ENCODE results near the gene RNPEPL1. TPM values are rescaled to one million over a fixed set of nuclear protein-coding genes. Genes with fewer than 3 reads are reported as not detected.
A peak's percentile ranks its signal among the peaks of the same experiment; 100 is the strongest.

The RNPEPL1 gene
- total and polyA plus RNA-seq, 2 experiments from 2014 or later: 6.0 to 21.0 TPM

- peaks cover 29% of the 10 kb centered on the region for H4K20me1 ChIP-seq (replicated peaks; ENCODE audit: insufficient read depth)
- H3K4me1 Mint-ChIP-seq: peaks cover 32% of the 10 kb centered on the region
- H3K27me3 Mint-ChIP-seq (ENCODE audit: insufficient read depth, low read depth, poor library complexity): peaks cover 19% of the 10 kb centered on the region
- no peaks in the 10 kb centered on the region for H3K9me2 ChIP-seq (ENCODE audit: insufficient read depth)
- H3K36me3 ChIP-seq (ENCODE audit: insufficient read depth): no peaks in the 10 kb centered on the region
- no peak overlapping the region for H2AFZ ChIP-seq
- H3K36me3 Mint-ChIP-seq (ENCODE audit: low read depth): peaks cover 6% of the 10 kb centered on the region; the same call in 2 of the 3 replicates
- no peaks in the 10 kb centered on the region for H3K9me3 Mint-ChIP-seq
- H3F3A ChIP-seq (replicated peaks; ENCODE audit: low read depth): no peaks in the 10 kb centered on the region
- peaks cover 20% of the 10 kb centered on the region for H3K4me1 ChIP-seq (ENCODE audit: insufficient read depth)
- ATAC-seq (no peak), DNase-seq (ENCODE audit: low spot score) (no peak)
- peak overlapping the region; percentile 97; the same call in 1 of the 2 replicates for H3K4me2 ChIP-seq
- no peaks in the 10 kb centered on the region for H3K27me3 ChIP-seq (ENCODE audit: insufficient read depth)
- H3K27ac Mint-ChIP-seq: no peak overlapping the region
- no peak overlapping the region for H3K27ac ChIP-seq (ENCODE audit: low read depth)
- peak overlapping the region; percentile 96; the same call in 1 of the 3 replicates for H3K4me3 Mint-ChIP-seq
- no peak for TF ChIP-seq ZNF114 (CRISPR knock-in tag; IDR thresholded peaks at IDR 0.05)
- no peak for TF ChIP-seq NANOG (IDR thresholded peaks at IDR 0.05; ENCODE audit: borderline replicate concordance)
- no peak for TF ChIP-seq CREB1 (CRISPR knock-in tag; IDR thresholded peaks at IDR 0.05; ENCODE audit: low read depth)
- TF ChIP-seq REST (IDR thresholded peaks at IDR 0.05; ENCODE audit: unreplicated experiment): no peak
- TF ChIP-seq ZNF331 (CRISPR knock-in tag; IDR thresholded peaks at IDR 0.05; ENCODE audit: low read depth): no peak
- no peak for TF ChIP-seq CTCF (conservative IDR thresholded peaks at IDR 0.05; ENCODE audit: low read depth in 2 of 2)
- TF ChIP-seq EZH2phosphoT487 (IDR thresholded peaks at IDR 0.05; ENCODE audit: unreplicated experiment): no peak
- no peak for TF ChIP-seq STAT1 (IDR thresholded peaks at IDR 0.05; ENCODE audit: unreplicated experiment)
- no peak for TF ChIP-seq EZH2 (IDR thresholded peaks at IDR 0.05; ENCODE audit: low read depth, unreplicated experiment)
- no peak for TF ChIP-seq JUNB (IDR thresholded peaks at IDR 0.05; ENCODE audit: unreplicated experiment)
- TF ChIP-seq ETS1 (IDR thresholded peaks at IDR 0.05): no peak
- no peak for TF ChIP-seq POLR2AphosphoS5 (IDR thresholded peaks at IDR 0.05; ENCODE audit: low read depth)
- no peak for TF ChIP-seq ZNF462 (CRISPR knock-in tag; IDR thresholded peaks at IDR 0.05)
- H3K4me3 ChIP-seq: no peak overlapping the region
- H3K79me2 ChIP-seq (replicated peaks; ENCODE audit: insufficient read depth): peaks cover 74% of the 10 kb centered on the region
These were observed 20.4 kb downstream of the RNPEPL1 start for GRCh38 chr2:240588669-240589068.
